Ammon's horn (tissue), 1 donor: ENCODE measurements around the gene FGFR2.
"Not testable (repeated sequence)": the region's sequence is repeated elsewhere in the genome, so short reads cannot be mapped to it uniquely, and the experiment has no call there.

ENCODE experiments used
- DNase-seq: peaks from one replicate; pipeline ENCODE4 v3.0.0-alpha.2; 2016; ENCODE audit warnings: low spot score

Gene FGFR2

GRCh38 chr10:121524157-121524817 is 74.0 kb downstream of the FGFR2 start:
- no peak for DNase-seq

DNA sequence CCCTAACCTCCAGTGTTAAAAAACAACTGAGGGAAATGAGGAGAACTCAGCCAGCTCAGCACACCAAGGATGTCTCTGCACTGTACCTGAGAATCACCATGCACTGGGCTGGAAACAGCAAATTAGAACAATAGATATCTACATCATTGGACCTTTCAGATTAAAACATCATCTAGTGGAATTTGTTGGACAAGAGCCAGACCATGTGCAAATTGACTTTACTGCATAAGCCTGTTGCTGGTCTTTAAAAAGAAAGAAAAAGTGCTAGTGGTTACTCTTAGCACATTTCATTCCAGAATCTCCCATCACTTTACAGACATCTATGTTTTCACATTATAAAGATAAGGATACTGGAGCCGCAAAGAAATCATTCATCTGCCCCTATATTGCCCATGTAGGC is 75.4 kb downstream of the FGFR2 start:
- no peak for DNase-seq

DNA sequence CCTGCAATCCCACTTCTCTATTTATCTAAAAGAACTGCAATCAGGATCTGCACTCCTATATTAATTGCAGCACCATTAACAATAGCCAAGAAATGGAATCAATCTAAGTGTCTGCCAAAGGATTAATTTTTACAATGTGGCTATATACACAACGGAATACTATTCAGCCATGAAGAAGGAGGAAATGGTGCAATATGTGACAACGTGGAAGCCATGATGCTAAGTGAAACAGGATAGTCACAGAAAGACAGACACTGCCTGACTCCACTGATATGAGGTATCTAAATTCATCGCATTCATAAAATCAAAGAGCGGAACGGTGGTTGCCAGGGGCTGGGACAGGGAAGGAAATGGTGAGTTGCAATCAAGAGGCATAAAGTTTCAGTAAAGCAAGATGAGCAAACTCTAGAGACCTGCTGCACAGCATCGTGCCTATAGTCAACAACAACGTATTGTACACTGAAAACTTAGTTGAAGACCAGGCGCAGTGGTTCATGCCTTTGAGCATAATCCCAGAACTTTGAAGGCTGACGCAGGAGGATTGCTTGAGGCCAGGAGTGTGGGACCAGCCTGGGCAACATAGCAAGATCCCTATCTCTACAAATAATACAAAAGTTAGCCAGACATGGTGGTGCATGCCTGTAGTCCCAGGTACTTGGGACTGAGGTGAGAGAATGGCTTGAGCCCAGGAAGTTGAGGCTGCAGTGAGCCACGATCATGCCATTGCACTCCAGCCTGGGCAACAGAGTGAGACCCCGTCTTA is 76.3 kb downstream of the FGFR2 start:
- no peak for DNase-seq

DNA sequence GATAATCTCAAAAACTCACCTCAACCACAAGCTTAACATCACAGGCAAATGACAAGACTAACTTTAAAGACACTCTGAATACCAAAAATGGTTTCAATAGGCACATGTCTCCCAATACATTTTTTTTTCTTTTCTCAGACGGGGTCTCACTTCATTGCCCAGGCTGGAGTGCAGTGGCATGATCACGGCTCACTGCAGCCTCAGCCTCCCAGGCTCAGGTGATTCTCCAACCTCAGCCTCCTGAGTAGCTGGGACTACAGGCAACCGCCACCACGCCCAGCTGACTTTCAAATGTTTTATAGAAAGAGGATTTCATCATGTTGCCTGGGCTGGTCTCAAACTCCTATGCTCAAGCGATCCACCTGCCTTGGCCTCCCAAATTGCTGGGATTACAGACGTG is 77.7 kb downstream of the FGFR2 start:
- not testable (repeated sequence) for DNase-seq

DNA sequence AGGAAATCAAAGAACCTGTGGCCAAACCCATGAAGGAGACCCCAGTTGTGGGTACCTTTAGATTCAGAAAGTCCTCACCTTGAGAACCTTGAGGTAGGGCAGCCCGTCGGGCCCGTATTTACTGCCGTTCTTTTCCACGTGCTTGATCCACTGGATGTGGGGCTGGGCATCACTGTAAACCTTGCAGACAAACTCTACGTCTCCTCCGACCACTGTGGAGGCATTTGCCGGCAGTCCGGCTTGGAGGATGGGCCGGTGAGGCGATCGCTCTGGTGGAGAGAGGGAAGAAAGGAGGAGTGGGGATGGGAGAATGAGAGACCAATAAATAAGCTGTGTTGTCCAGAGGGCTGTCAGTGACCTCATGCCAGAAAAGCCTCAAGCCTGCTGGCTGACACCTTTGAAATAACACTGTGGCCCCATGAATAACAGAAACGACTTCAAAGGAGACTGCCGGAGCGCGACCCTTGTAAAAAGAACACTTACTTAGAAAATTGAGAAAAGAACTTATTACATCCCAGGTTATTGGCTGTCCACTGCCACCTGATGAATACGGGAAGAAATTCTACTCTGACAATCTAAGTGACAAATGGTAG is 78.2 kb downstream of the FGFR2 start:
- DNase-seq: no peak

- no peak for DNase-seq
These were observed 78.8 kb downstream of the FGFR2 start for GRCh38 chr10:121519411-121519810.

GRCh38 chr10:121518333-121518732 is 79.9 kb downstream of the FGFR2 start:
- DNase-seq: no peak

GRCh38 chr10:121516093-121516865 is 82.0 kb downstream of the FGFR2 start:
- no peak for DNase-seq

DNA sequence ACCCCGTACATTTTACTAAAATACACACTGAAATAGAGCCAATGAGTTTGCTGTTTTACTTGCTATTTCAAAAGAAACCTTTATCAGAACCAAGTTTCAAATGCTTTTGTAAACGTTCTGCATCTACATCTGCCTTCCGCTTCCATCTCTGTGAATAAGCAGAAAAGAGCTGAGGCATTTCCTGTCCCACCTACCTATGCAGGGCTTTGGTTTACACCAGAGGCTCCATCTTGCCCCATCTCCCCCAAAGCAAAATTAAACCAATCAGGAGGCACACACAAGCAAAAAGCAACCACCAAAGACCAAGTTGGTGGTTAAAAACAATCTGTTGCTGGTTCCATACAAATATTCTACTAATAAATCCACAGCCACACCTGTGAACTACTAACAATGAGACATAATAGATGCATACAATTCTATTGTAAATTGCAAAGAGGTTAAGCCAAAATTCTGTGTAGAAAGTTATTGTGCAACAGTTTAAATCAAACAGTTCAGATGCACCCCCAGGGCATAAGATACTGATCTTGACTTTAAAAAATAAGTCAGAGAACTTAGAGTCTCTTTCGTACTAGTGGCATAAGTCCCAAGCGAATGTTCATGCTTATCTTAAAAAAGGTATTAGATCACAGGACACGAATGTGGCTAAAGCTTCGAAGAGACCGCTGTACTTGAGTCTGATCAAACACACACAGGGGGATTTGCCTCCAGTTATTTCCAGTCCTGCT is 83.9 kb downstream of the FGFR2 start:
- DNase-seq: no peak

- DNase-seq: no peak
These were observed 86.3 kb downstream of the FGFR2 start for GRCh38 chr10:121511943-121512342.

DNA sequence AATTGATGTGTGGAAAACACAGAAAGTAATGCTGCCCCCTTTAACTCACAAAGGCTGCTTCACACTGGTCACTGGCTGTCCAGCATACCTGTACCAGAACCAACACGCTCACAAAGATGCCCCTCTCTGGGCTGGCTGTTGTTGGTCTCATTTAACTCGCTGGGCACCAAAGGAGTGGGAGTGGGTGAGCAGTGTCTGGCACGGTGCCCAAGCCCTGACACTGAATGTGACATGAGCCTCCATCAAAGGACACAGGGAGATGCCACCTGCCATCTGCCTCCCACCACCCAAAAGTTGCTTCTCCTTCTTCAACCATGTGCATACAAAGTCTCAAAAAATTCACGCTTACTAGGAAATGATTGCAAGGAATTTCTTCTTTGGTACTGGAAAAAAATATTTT is 86.8 kb downstream of the FGFR2 start:
- DNase-seq: no peak

- DNase-seq: no peak
These were observed 88.0 kb downstream of the FGFR2 start for GRCh38 chr10:121510201-121510771.

DNA sequence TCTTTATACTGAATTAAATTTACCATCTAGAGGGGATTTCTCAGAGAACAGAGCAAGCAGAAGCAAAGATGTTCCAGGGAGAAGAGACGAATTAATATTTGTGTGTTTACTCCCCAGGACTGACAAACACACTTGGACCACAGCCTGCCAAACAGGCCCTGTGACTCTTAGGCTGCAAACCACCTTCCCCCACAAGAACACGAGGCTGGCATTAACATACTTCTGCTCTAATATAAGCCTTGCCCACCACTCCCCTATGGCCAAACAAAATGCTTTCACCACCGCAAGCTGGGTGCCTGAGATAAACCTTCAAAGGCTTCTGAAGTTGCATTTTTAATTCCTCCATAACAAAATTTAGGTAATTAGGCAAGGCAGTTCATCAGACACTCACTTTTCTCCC is 88.4 kb downstream of the FGFR2 start:
- no peak for DNase-seq

- no peak for DNase-seq
These were observed 89.1 kb downstream of the FGFR2 start for GRCh38 chr10:121509112-121509511.

- DNase-seq: no peak
These were observed 94.6 kb downstream of the FGFR2 start for GRCh38 chr10:121503587-121504051.

DNA sequence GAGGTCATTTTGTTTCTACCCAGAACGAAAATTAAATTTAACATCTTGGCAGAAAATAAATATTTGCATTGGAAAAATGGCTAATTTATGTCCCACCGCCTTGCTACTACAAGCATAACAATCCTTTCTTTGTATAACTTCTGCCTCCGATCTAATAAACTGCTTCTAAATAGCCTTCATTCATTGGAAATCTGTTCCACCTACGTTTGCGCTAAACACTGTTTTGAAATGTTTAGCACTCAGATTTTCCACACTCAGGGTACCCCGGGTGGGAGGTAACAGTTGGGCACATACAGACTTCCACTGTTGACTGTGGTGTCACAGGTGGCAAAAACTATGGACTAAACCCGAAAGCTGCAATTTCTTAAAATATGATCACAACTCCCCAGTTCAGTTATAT is 96.4 kb downstream of the FGFR2 start:
- DNase-seq: no peak

DNA sequence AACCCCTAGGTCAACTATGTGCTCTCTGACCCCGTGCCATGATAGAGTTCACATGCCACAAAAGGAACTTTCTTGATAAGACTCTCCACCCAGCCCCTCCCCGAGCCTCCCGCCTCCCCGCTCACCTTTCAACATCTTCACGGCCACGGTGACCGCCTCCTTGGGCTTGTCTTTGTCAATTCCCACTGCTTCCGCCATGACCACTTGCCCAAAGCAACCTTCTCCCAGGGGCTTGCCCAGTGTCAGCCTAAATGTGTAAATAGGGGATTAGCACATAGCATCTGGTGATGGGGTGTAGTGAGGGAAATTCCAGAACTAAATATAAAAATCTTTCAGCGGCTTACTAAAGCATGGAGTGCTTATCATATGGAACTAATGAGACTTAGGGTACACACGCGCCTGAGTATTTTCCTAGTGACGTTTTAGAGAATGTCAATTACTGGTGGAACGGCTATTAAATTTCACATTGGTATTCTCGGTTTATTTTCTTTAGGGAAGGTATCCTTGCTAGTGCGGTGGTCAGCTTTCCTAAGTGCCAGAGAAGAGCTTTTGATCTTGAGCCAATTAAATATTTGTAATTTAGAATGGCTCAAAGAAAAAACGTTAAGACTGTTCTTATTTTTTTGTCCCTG is 97.4 kb downstream of the FGFR2 start:
- DNase-seq: no peak

- no peak for DNase-seq
These were observed 100.5 kb downstream of the FGFR2 start for GRCh38 chr10:121497513-121498470.

DNA sequence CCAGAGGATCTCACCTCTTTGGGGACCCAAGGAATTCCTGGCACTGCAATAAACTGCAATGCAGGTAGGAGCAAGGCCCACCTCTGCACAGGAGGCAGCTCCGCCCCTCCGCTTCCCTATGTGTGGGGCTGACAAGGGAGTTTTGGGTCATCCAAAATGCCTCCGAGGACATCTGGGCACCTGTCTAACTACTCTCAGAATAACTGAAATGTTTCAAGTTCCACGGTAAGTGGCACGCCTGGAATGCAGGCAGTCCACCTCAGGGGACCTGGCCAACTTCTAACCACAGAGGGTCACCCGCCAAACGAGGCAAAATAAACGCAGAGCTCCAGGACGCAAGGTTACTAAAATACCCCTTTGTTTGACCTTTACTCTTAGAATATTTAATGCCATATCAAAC is 102.5 kb downstream of the FGFR2 start:
- no peak for DNase-seq

GRCh38 chr10:121494296-121494695 is 103.9 kb downstream of the FGFR2 start:
- DNase-seq: no peak
